Neural cell (in vitro differentiated cells): ENCODE data around the gene CD300LB. TPM values are rescaled to one million over a fixed set of nuclear protein-coding genes. Genes with fewer than 3 reads are reported as not detected.

Source experiments
- H2AFZ ChIP-seq: fragments of 200-600, 300-800 bp; sonication (generic), shearing (Covaris generic); 2 replicates; pipeline ENCODE4 v1.6.0; 2014; ENCODE audit warnings: low read depth, mild to moderate bottlenecking, antibody characterized with exemption, low read length, moderate library complexity
- H3F3A ChIP-seq: fragments of 200-600 bp; shearing (Covaris generic); 2 replicates; pipeline ENCODE4 v1.6.1; 2016; ENCODE audit warnings: mild to moderate bottlenecking, moderate library complexity, mixed read lengths, antibody characterized with exemption, low read length; ENCODE audit not compliant: insufficient read depth, poor library complexity, severe bottlenecking
- H3K27ac ChIP-seq: fragments of 200-600, 300-800 bp; sonication (generic), shearing (Covaris generic); 2 replicates; pipeline ENCODE4 v1.5.1; 2014; ENCODE audit warnings: mild to moderate bottlenecking, low read length, moderate library complexity
- H3K27me3 ChIP-seq: fragments of 300-800, 200-600 bp; sonication (generic), shearing (Covaris generic); 2 replicates; pipeline ENCODE4 v1.6.0; 2014; ENCODE audit warnings: mild to moderate bottlenecking, low read depth, low read length, moderate library complexity; ENCODE audit not compliant: insufficient read depth
- H3K36me3 ChIP-seq: fragments of 300-800, 200-600 bp; sonication (generic), shearing (Covaris generic); 2 replicates; pipeline ENCODE4 v1.5.1; 2014; ENCODE audit warnings: mild to moderate bottlenecking, antibody characterized with exemption, low read length, moderate library complexity; ENCODE audit not compliant: insufficient read depth
- H3K4me2 ChIP-seq: fragments of 300-800, 200-600 bp; sonication (generic), shearing (Covaris generic); 2 replicates; pipeline ENCODE4 v1.6.0; 2014; ENCODE audit warnings: mild to moderate bottlenecking, low read length
- H3K4me3 ChIP-seq: fragments of 300-800, 200-600 bp; sonication (generic), shearing (Covaris generic); 2 replicates; pipeline ENCODE4 v1.5.1; 2014; ENCODE audit warnings: mild to moderate bottlenecking, low read length, moderate library complexity
- H3K79me2 ChIP-seq: fragments of 200-600 bp; shearing (Covaris generic); replicated peaks from 2 replicates; pipeline ENCODE4 v1.6.0; 2014; ENCODE audit warnings: mild to moderate bottlenecking, low read length, moderate library complexity; ENCODE audit not compliant: insufficient read depth
- H3K9ac ChIP-seq: fragments of 300-800, 200-600 bp; sonication (generic), shearing (Covaris generic); 2 replicates; pipeline ENCODE4 v1.6.1; 2016; ENCODE audit warnings: mild to moderate bottlenecking, low read length, mixed read lengths
- H3K9me2 ChIP-seq: fragments of 200-600 bp; shearing (Covaris generic); 2 replicates; pipeline ENCODE4 v1.6.1; 2016; ENCODE audit warnings: mild to moderate bottlenecking, low read length, mixed read lengths; ENCODE audit not compliant: insufficient read depth
- H3K9me3 ChIP-seq: fragments of 200-600, 300-800 bp; sonication (generic), shearing (Covaris generic); 2 replicates; pipeline ENCODE4 v1.6.1; 2016; ENCODE audit warnings: mild to moderate bottlenecking, mixed run types, low read length, moderate library complexity, mixed read lengths
- H4K20me1 ChIP-seq: fragments of 200-600 bp; shearing (Covaris generic); 2 replicates; pipeline ENCODE4 v1.6.1; 2016; ENCODE audit warnings: mild to moderate bottlenecking, mixed run types; ENCODE audit not compliant: insufficient read depth
- CTCF ChIP-seq: fragments of 450-650 bp; IDR thresholded peaks from 2 replicates; pipeline ENCODE4 v1.5.1; 2014; ENCODE audit warnings: antibody characterized with exemption, mild to moderate bottlenecking, moderate library complexity; ENCODE audit not compliant: poor library complexity, severe bottlenecking
- EP300 ChIP-seq: fragments of 450-650 bp; conservative IDR thresholded peaks from 2 replicates; pipeline ENCODE4 v1.6.1; 2014; ENCODE audit warnings: antibody characterized with exemption, mild to moderate bottlenecking, moderate library complexity; ENCODE audit not compliant: poor library complexity, severe bottlenecking
- EZH2 ChIP-seq: fragments of 200-600, 300-800 bp; shearing (Covaris generic), sonication (generic); IDR thresholded peaks from 2 replicates; pipeline ENCODE4 v1.6.1; 2014; ENCODE audit warnings: antibody characterized with exemption, low read length, borderline replicate concordance, mild to moderate bottlenecking; ENCODE audit not compliant: insufficient read depth, poor library complexity, severe bottlenecking
- MXI1 ChIP-seq: fragments of 450-650 bp; conservative IDR thresholded peaks from 2 replicates; pipeline ENCODE4 v1.6.1; 2014; ENCODE audit warnings: antibody characterized with exemption, mild to moderate bottlenecking; ENCODE audit not compliant: poor library complexity, severe bottlenecking
- POLR2AphosphoS5 ChIP-seq: IDR thresholded peaks from 2 replicates; pipeline ENCODE4 v1.6.1; 2012
- RAD21 ChIP-seq: fragments of 450-650 bp; conservative IDR thresholded peaks from 2 replicates; pipeline ENCODE4 v1.6.1; 2014; ENCODE audit warnings: antibody characterized with exemption, mild to moderate bottlenecking, moderate library complexity
- SMC3 ChIP-seq: fragments of 450-650 bp; conservative IDR thresholded peaks from 2 replicates; pipeline ENCODE4 v1.6.1; 2014; ENCODE audit warnings: antibody characterized with exemption, mild to moderate bottlenecking, moderate library complexity; ENCODE audit not compliant: poor library complexity
- TAF1 ChIP-seq: IDR thresholded peaks from 2 replicates; pipeline ENCODE4 v1.6.1; 2012; ENCODE audit warnings: low read depth
- polyA plus RNA-seq: library from polyadenylated mRNA; depleted of rRNA; stranded (reverse); fragments of >200 nt; gene quantifications from 2 replicates; pipeline ENCODE4 v1.2.3, GENCODE V29; 2014
- TF ChIP-seq, protein P1 (sequence below): IDR thresholded peaks from 2 replicates; pipeline ENCODE4 v1.6.1; 2012; ENCODE audit warnings: borderline replicate concordance

Gene CD300LB
- polyA plus RNA-seq, 1 donor from 2014 or later: not detected

- no peaks in the 10 kb centered on the region for H4K20me1 ChIP-seq
- no peak overlapping the region for H3K27ac ChIP-seq
- no peaks in the 10 kb centered on the region for H3K9me2 ChIP-seq
- no peak overlapping the region for H3K9ac ChIP-seq
- no peak overlapping the region for H3K4me2 ChIP-seq
- no peaks in the 10 kb centered on the region for H3K79me2 ChIP-seq
- H3K27me3 ChIP-seq: no peaks in the 10 kb centered on the region
- no peak overlapping the region for H2AFZ ChIP-seq
- no peaks in the 10 kb centered on the region for H3K9me3 ChIP-seq
- H3F3A ChIP-seq: no peaks in the 10 kb centered on the region
- no peaks in the 10 kb centered on the region for H3K36me3 ChIP-seq
- no peak for TF ChIP-seq SMC3
- no peak for TF ChIP-seq RAD21
- TF ChIP-seq EP300: no peak
- no peak for TF ChIP-seq TAF1
- TF ChIP-seq MXI1: no peak
- TF ChIP-seq CTCF: no peak
- no peak for TF ChIP-seq EZH2
- TF ChIP-seq, protein P1, sequence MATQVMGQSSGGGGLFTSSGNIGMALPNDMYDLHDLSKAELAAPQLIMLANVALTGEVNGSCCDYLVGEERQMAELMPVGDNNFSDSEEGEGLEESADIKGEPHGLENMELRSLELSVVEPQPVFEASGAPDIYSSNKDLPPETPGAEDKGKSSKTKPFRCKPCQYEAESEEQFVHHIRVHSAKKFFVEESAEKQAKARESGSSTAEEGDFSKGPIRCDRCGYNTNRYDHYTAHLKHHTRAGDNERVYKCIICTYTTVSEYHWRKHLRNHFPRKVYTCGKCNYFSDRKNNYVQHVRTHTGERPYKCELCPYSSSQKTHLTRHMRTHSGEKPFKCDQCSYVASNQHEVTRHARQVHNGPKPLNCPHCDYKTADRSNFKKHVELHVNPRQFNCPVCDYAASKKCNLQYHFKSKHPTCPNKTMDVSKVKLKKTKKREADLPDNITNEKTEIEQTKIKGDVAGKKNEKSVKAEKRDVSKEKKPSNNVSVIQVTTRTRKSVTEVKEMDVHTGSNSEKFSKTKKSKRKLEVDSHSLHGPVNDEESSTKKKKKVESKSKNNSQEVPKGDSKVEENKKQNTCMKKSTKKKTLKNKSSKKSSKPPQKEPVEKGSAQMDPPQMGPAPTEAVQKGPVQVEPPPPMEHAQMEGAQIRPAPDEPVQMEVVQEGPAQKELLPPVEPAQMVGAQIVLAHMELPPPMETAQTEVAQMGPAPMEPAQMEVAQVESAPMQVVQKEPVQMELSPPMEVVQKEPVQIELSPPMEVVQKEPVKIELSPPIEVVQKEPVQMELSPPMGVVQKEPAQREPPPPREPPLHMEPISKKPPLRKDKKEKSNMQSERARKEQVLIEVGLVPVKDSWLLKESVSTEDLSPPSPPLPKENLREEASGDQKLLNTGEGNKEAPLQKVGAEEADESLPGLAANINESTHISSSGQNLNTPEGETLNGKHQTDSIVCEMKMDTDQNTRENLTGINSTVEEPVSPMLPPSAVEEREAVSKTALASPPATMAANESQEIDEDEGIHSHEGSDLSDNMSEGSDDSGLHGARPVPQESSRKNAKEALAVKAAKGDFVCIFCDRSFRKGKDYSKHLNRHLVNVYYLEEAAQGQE: no peak
- no peak for TF ChIP-seq POLR2AphosphoS5
- H3K4me3 ChIP-seq: no peak overlapping the region
Measured at GRCh38 chr17:74547736-74548135, 16.5 kb upstream of the CD300LB start.

DNA sequence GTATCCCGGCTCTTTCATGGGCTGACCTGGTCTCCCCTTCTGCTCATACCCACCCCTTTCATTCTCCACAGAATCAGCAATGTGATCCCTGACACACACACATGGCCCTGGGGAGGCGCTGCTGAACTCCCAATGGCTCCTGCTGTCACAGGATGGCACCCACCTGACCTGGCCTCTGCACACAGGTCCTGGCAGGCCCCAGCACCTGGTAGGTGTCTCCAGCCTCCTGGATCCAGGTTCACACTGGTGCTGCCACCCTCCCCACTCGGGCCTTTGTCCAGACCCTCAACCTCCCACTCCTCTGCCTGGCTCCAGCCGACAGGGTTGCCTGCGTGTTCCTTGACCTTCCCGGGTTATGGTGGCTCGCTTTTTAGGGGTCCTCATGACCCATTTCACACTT lies 16.0 kb upstream of the CD300LB start:
- Histone ChIP-seq H3F3A (no peaks in the 10 kb centered on the region), H4K20me1 (no peaks in the 10 kb centered on the region)
- TF ChIP-seq MXI1 (no peak), POLR2AphosphoS5 (no peak), RAD21 (no peak), SMC3 (no peak), EP300 (no peak), CTCF (no peak), TAF1 (no peak), EZH2 (no peak)
- TF ChIP-seq, protein P1: no peak

More for the DNA sequence above, 16.0 kb upstream of the CD300LB start:
- H3K79me2 ChIP-seq: no peaks in the 10 kb centered on the region
- no peaks in the 10 kb centered on the region for H3K9me3 ChIP-seq
- no peak overlapping the region for H3K4me2 ChIP-seq
- no peak overlapping the region for H2AFZ ChIP-seq
- no peak overlapping the region for H3K27ac ChIP-seq
- H3K4me3 ChIP-seq: no peak overlapping the region
- H3K9me2 ChIP-seq: no peaks in the 10 kb centered on the region
- no peaks in the 10 kb centered on the region for H3K27me3 ChIP-seq
- no peaks in the 10 kb centered on the region for H3K36me3 ChIP-seq
- H3K9ac ChIP-seq: no peak overlapping the region
